SKM-1 (cell line): ENCODE measurements around the gene TEX44.
A peak's percentile ranks its signal among the peaks of the same experiment; 100 is the strongest.
"Not testable (repeated sequence)": the region's sequence is repeated elsewhere in the genome, so short reads cannot be mapped to it uniquely, and the experiment has no call there.

Experiments used
- DNase-seq: peaks from one replicate; lab custom pipeline; 2025; ENCODE audit not compliant: unreplicated experiment; lab: John Stamatoyannopoulos, UW

TEX44 gene

GRCh38 chr2:231570915-231571314 lies 21.7 kb upstream of the TEX44 start:
- DNase-seq = not testable (repeated sequence)

- DNase-seq = no peak
Observed at GRCh38 chr2:231571661-231572191, 20.9 kb upstream of the TEX44 start.

- DNase-seq = no peak
Observed at GRCh38 chr2:231573096-231573495, 19.6 kb upstream of the TEX44 start.

GRCh38 chr2:231573698-231574421 lies 18.8 kb upstream of the TEX44 start:
- DNase-seq = no peak

GRCh38 chr2:231575612-231576256 lies 16.9 kb upstream of the TEX44 start:
- DNase-seq = no peak

- no peak for DNase-seq
Observed at GRCh38 chr2:231576465-231576864, 16.2 kb upstream of the TEX44 start.

- DNase-seq = not testable (repeated sequence)
Observed at GRCh38 chr2:231578655-231579054, 14.0 kb upstream of the TEX44 start.

- DNase-seq = no peak
Observed at GRCh38 chr2:231579560-231579959, 13.1 kb upstream of the TEX44 start.

- DNase-seq = no peak
Observed at GRCh38 chr2:231581328-231581727, 11.3 kb upstream of the TEX44 start.

- DNase-seq = no peak
Observed at GRCh38 chr2:231583982-231584381, 8.7 kb upstream of the TEX44 start.

- DNase-seq = not testable (repeated sequence)
Observed at GRCh38 chr2:231587744-231588143, 4.9 kb upstream of the TEX44 start.

- no peak for DNase-seq
Observed at GRCh38 chr2:231589656-231590055, 3.0 kb upstream of the TEX44 start.

GRCh38 chr2:231590614-231591013 lies 2.0 kb upstream of the TEX44 start:
- no peak for DNase-seq

- DNase-seq = no peak
Observed at GRCh38 chr2:231593666-231594065, 1.0 kb downstream of the TEX44 start.

- DNase-seq = no peak
Observed at GRCh38 chr2:231597014-231597611, 4.4 kb downstream of the TEX44 start.

GRCh38 chr2:231597627-231598026 lies 5.0 kb downstream of the TEX44 start:
- no peak for DNase-seq

GRCh38 chr2:231600619-231601355 lies 8.1 kb downstream of the TEX44 start:
- DNase-seq = no peak

GRCh38 chr2:231601356-231602229 lies 8.9 kb downstream of the TEX44 start:
- peak; percentile 66 for DNase-seq

GRCh38 chr2:231602859-231603467 lies 10.3 kb downstream of the TEX44 start:
- DNase-seq = no peak

- no peak for DNase-seq
Observed at GRCh38 chr2:231604101-231604684, 11.5 kb downstream of the TEX44 start.
